WERI-Rb-1 (cell line): Measurements from ENCODE around the gene GABRG3.

Source experiments
- DNase-seq: peaks from one replicate; pipeline ENCODE4 v3.0.0-alpha.2; 2020
- H3K27ac ChIP-seq: fragments of 250-450 bp; sonication (Bioruptor Pico); 2 replicates; pipeline ENCODE4 v1.5.1; 2020; ENCODE audit warnings: mild to moderate bottlenecking, moderate library complexity
- H3K27me3 ChIP-seq: fragments of 250-450 bp; sonication (Bioruptor Pico); 2 replicates; pipeline ENCODE4 v1.5.1; 2021; ENCODE audit warnings: mild to moderate bottlenecking, low read depth, moderate library complexity; ENCODE audit not compliant: insufficient read depth, severe bottlenecking
- H3K36me3 ChIP-seq: fragments of 250-450 bp; sonication (Bioruptor Pico); 2 replicates; pipeline ENCODE4 v1.5.1; 2020; ENCODE audit warnings: mild to moderate bottlenecking, moderate library complexity
- H3K4me3 ChIP-seq: 2 replicates; pipeline ENCODE4 v1.5.1; 2011; ENCODE audit warnings: low read depth, mild to moderate bottlenecking, control low read depth, low read length
- H3K9me3 ChIP-seq: fragments of 250-450 bp; sonication (Bioruptor Pico); 2 replicates; pipeline ENCODE4 v1.5.1; 2021; ENCODE audit warnings: mild to moderate bottlenecking, moderate library complexity; ENCODE audit not compliant: severe bottlenecking
- TF ChIP-seq, protein P1 (sequence below): IDR thresholded peaks from 2 replicates; pipeline ENCODE4 v1.5.1; 2011; ENCODE audit warnings: low read depth, mild to moderate bottlenecking, control low read depth, inconsistent platforms, low read length

GABRG3 gene

DNA sequence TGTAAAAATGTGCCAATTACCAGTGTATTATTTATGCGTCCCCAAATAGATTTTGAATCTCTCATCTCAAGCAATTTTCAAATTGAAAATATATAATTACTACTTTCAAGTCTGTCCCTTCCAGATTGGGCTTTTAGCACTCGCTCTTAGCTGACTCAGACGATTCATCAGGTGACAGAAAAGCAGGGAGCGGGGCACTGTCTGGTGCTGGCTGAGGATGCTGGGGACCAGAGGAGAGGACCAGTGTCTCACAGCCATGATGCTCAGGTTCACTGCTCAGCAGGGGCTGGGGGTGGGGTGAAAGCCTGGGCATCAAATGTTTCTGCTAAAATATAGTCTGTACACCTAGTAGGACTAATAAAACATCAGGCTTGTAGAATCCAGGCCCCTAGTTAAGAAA, 199.9 kb downstream of the GABRG3 start:
- Histone ChIP-seq H3K27me3 (no peaks in the 10 kb centered on the region), H3K36me3 (no peaks in the 10 kb centered on the region), H3K4me3 (no peak overlapping the region), H3K9me3 (no peaks in the 10 kb centered on the region), H3K27ac (no peak overlapping the region)
- no peak for DNase-seq
- TF ChIP-seq, protein P1, sequence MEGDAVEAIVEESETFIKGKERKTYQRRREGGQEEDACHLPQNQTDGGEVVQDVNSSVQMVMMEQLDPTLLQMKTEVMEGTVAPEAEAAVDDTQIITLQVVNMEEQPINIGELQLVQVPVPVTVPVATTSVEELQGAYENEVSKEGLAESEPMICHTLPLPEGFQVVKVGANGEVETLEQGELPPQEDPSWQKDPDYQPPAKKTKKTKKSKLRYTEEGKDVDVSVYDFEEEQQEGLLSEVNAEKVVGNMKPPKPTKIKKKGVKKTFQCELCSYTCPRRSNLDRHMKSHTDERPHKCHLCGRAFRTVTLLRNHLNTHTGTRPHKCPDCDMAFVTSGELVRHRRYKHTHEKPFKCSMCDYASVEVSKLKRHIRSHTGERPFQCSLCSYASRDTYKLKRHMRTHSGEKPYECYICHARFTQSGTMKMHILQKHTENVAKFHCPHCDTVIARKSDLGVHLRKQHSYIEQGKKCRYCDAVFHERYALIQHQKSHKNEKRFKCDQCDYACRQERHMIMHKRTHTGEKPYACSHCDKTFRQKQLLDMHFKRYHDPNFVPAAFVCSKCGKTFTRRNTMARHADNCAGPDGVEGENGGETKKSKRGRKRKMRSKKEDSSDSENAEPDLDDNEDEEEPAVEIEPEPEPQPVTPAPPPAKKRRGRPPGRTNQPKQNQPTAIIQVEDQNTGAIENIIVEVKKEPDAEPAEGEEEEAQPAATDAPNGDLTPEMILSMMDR: no peak

DNA sequence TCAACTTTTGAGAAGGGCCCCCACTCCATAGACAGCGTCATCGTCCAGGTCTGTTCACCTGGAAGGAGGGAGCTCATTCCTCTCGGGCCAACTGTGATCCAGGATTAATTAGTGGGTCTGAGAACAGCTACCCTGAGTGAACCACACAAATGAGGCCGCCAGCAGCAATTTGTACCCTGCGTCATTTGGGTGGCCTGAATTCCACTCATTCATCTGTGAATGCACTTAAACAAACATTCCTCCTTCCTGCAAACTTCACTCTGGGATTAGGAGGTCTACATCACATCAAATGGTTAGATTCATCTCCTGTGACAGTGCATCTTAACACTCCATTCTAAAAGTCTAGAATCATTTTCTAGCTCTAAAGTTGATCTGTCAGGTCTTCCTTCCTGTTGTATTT, 201.8 kb downstream of the GABRG3 start:
- H3K9me3 ChIP-seq: peaks cover 6% of the 10 kb centered on the region
- no peaks in the 10 kb centered on the region for H3K27me3 ChIP-seq
- H3K27ac ChIP-seq: no peak overlapping the region
- DNase-seq: no peak
- H3K36me3 ChIP-seq: no peaks in the 10 kb centered on the region
- TF ChIP-seq, protein P1: no peak
- H3K4me3 ChIP-seq: no peak overlapping the region

DNA sequence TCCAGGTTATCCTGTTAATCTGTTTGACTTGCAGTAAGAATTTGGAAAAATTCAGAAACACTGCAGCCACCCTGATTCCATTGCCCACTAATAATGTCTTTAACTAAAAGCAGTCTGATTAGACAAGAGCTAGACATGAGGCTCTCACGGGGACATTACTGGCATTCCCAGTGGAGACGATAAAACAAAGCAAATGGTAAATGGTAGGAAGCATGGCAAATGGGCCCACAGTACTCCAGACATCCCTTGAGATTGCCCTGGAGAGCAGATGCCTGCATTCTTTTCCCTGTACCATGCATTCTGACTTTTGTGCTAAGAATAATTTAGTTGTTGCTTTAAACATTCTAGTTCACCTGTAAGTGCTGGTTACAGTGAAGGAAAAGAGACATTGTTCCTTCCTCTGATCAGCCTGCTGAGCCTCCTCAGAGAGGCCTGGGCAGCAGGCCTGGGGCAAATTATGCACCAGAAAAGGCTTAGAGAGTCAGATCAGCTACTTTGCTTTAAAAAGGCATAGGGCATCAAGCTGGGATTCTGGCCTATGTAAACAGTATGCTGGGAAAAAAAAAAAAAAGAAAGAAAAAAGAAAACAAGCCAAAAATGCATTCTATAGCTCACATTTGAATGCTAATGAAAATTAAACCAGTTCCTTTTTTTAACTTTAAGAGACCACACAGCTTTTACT, 204.6 kb downstream of the GABRG3 start:
- H3K4me3 ChIP-seq: no peak overlapping the region
- no peak overlapping the region for H3K27ac ChIP-seq
- TF ChIP-seq, protein P1: no peak
- no peaks in the 10 kb centered on the region for H3K27me3 ChIP-seq
- no peaks in the 10 kb centered on the region for H3K36me3 ChIP-seq
- H3K9me3 ChIP-seq: peaks cover 6% of the 10 kb centered on the region
- no peak for DNase-seq

DNA sequence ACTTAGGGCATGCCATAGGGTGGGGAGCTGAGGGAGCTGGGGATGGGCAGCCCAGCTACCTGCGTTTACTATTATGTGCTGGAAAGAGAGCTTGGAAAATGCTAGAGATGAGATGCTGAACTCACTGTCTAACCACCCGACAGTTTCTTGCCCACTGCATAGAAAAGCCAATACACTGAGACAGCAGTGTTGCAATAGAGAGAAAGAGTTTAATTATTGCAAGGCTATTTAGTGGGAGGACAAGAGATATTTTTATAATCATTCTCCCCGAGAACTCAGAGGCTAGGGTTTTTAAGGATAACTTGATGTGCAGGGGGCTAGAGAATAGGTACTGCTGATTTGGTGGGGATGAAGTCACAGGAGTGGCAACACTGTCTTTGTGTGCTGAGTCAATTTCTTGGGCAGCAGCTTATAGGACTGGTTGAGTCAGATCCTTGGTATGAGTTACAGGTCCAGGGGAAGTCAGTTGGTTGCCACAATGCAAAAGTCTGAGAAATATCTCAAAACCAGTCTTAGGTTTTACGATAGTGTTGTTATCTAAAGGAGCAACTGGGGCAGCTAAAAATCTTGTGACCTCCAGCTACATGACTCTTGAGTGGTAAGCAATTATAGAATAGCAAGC, 205.9 kb downstream of the GABRG3 start:
- Histone ChIP-seq H3K27me3 (no peaks in the 10 kb centered on the region), H3K27ac (no peak overlapping the region), H3K36me3 (no peaks in the 10 kb centered on the region), H3K9me3 (peaks cover 6% of the 10 kb centered on the region), H3K4me3 (no peak overlapping the region)
- TF ChIP-seq, protein P1: no peak
- DNase-seq: no peak

DNA sequence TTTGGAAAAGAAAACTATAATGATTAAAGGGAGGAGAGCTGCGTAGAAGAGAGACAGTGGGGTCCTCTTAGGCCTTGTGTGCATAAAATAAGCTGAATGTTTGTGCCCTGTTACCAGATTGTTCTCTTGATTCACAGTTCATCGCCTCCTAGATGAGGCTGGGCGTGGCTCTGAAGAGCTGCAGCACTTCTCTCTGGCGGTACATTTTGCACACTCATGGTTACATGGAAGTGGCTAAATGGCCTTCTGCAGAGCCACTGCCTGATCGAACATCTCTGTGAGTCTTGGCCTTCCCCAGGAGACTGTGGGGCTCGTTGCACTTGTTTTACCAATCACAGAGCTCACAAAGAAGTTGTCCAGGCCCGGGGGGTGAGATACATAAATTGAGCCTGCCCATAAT, 208.8 kb downstream of the GABRG3 start:
- Histone ChIP-seq H3K4me3 (no peak overlapping the region), H3K27ac (no peak overlapping the region), H3K36me3 (no peaks in the 10 kb centered on the region), H3K9me3 (peaks cover 6% of the 10 kb centered on the region), H3K27me3 (no peaks in the 10 kb centered on the region)
- TF ChIP-seq, protein P1: no peak
- DNase-seq: no peak
